ENCODE results near the gene SFSWAP.

SFSWAP gene

DNA sequence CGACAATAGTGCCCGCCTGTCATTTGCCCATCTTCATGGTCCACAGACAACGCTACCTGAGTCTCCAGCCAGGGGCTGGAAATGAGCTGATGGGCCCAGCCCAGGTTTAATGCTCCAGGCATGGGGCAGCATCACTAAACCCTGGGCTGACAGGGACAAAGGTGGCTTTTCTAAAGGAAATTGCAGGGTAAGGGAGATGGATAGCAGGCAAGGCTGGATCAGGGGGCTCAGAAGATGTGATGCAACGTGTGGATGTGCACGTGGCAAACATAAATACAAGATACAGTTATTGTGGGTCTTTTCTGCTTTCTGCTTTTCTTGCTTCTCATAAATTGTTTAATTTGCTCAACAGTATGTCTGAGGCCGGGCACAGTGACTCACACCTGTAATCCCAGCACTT lies 113.6 kb downstream of the SFSWAP start:
- DNase-seq: no peak

GRCh38 chr12:131825146-131825892 lies 114.4 kb downstream of the SFSWAP start:
- DNase-seq: no peak

DNA sequence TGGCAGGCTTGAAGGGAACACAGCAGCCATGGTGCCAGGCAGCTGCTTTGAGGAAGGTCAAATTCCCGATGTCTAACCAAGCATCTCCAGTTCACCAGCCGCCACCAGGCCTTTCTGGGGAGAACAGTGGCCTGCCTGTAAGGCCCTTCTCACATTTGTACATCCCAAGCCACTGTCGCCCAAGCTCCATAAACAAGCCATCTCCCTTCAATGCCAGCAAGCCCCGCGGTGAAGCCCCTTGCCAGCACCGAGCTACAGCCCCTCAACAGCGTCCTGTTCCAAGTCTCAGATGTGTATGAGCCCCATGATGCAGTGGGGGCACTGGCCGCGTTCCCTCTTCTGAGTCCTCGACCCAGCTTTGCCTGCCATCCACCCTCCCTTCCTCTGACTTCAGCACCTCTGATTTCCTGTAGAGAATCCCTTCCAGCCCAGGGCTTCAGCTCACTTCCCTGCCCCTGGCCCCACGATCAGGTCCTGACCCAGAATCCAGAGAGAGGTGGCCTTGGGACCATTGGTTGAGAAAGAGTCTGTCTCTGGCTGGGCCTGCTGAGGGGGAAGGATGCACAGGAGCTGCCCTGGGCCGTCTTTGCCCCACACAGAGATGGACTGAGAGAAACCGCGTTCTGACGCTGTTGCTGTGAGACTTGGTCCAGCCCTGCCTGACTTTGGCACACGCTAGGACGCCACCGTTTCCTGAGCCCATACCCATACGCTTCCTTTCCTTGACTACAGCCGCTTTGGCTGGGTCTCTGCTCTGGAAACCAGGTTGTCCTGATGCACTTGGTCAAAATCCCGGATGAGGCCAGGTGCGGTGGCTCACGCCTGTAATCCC lies 115.4 kb downstream of the SFSWAP start:
- DNase-seq: no peak

GRCh38 chr12:131827961-131828534 lies 117.2 kb downstream of the SFSWAP start, which contains the start of gene MMP17:
Gene MMP17, plus strand, starts transcription at chr12:131828393. Its CDS starts 102 bp downstream, at chr12:131828495.
- DNase-seq: peak; percentile 49

GRCh38 chr12:131828671-131829355 lies 117.9 kb downstream of the SFSWAP start:
- peak; percentile 36 for DNase-seq

DNA sequence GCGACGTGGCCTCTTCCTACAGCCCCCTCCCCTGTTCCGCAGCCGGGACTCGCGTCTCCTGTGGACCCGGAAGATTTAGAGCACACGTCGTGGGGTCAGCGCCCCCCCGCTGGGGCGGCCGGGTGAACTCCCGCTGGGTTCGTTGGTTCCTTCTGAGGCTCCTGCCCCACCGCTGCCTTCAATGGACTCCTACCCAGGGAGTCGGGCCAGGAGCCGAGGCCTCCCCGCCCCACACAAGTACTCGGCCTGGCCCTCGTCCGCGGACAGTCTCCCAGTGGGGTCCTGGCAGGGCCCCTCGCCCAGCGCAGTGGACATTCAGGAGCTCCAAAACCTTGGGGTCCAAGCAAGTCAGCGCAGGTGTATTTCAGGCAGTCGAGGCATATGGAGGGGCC lies 118.5 kb downstream of the SFSWAP start:
- no peak for DNase-seq

GRCh38 chr12:131829791-131830334 lies 119.0 kb downstream of the SFSWAP start:
- no peak for DNase-seq

GRCh38 chr12:131830335-131830913 lies 119.5 kb downstream of the SFSWAP start:
- DNase-seq: peak; percentile 50

- DNase-seq: peak; percentile 42
These were observed 120.2 kb downstream of the SFSWAP start for GRCh38 chr12:131830914-131831571.

GRCh38 chr12:131831635-131832041 lies 120.7 kb downstream of the SFSWAP start:
- no peak for DNase-seq

GRCh38 chr12:131832321-131833231 lies 121.7 kb downstream of the SFSWAP start:
- DNase-seq: no peak

- no peak for DNase-seq
These were observed 122.5 kb downstream of the SFSWAP start for GRCh38 chr12:131833288-131833895.

GRCh38 chr12:131833896-131834641 lies 123.2 kb downstream of the SFSWAP start:
- DNase-seq: no peak

DNA sequence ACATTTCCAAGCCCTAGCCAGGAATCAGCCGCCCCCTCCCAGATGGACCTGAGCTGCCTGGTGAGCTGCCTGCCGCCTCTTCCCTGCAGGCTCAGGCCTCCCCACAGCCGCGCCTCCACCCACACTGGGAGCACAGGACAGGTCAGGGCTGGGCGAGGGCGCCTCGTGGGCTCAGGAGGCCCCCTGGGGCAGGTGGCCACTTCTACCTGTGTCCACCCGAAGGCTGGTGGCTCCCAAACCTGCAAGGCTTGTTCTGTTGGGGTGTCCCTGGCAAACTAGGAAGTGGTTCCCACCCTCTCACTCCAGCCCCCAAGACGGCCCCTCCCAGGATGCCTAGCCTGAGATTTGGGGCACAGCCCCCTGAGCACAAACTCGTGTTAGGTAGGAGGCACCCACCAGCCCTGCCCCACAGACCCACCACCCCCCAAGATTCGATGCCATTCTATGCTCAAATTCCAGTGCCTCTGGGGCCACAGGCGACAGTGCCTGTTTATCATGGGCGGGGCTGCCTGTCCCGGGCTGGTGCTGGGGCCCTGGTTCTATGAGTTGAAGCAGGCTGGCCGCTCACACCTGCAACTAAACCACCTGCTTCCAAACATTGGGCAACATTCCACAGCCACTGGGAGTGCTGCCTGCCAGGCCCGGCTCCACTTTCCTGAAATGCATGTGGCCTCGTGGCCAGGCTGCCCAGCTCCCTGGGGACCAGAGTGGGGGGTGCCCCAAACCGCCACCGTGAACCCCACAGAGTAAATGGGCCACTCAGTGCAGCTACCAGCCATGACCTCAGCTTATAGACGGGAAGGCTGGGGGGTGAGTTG lies 124.1 kb downstream of the SFSWAP start:
- DNase-seq: no peak

DNA sequence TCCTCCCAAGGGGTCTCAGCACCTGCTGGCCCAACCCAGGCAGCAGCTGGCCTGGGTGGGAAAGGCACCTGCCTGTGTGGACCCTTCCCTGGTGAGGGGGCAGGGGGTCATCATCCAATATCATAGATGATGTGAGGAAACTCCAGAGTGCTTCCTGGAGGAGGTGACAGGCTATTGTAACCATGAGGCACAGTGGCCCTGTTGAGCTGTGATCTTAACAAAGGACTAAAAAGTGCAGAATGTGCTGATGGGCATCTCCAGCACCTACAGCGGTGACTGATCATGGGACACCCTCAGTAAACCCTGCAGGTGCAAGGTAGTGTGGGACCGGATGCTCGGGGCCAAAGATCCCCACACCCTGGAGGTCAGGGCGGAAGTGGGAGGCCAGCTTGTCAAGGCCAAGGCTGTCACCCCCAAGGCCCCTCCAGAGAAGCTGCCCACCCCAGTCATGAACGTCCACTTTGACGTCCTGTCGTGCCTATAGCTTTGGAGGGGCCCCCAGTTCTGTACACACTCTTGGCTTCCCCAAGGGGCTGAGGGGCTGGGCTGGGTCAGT lies 124.8 kb downstream of the SFSWAP start:
- no peak for DNase-seq

DNA sequence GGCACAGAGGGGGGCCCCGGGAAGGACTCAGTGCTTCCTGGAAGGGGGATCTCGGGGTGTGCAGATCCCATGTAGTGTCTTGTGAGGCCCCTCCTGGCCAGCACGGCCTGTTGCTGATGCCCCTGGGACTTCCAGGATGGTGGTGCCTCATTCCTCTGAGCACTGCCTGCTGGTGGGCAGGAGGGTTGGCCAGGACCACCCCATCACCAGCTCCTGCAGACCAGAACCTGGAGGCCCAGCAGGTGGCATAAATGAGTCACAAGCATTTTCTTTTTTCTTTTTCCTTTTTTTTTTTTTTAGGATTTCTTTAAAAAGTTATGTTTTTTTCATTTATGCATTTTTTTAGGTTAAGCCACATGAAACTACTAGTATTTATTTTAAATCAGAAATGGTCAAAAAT lies 125.3 kb downstream of the SFSWAP start:
- DNase-seq: no peak

DNA sequence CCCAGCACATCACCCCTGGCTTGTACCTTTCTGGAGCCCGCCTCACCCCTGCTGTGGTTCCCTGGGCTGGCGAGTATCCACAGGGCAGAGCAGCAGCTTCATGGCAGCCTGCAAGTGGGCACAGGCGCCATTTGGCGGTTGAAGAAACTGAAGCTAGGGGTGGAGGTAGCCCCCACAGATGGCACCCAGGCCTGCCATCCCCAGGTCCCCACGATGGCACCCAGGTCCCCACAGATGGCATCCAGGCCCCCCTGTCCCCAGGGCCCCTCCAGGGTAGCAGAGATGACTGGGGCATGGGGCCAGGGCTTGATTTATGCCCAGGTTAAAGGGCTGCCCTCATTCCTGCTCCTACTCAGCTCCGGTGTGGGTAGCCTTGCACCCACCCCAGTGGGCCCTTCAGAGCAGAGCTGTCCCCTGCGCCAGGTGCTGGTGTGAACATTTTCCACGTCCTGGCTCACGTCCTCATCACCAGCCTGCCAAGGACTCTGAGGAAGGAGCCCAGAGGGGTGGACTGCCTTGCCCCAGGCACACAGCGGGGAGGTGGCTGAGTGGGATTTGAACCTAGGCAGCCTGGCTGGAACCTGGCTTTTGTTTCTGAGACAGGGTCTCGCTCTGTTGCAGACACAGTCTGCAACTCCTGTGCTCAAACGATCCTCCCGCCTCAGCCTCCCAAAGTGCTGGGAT lies 126.0 kb downstream of the SFSWAP start:
- no peak for DNase-seq

All from activated CD4-positive, alpha-beta T cell treated with anti-CD3 and anti-CD28 coated beads for 48 hours (primary cell).